Body of pancreas (tissue), 4 donors: ENCODE results near the gene ESRRG.

Source experiments
- POLR2A ChIP-seq, 3 donors: fragments of 450-650 bp; IDR thresholded peaks; one replicate each; pipeline ENCODE4 v1.6.1; 2016; ENCODE audit warnings: antibody characterized with exemption in 3 of 3, mild to moderate bottlenecking in 2 of 3
- TF ChIP-seq, protein P1 (sequence below), 7 experiments: fragments of 450-650 bp in 4 of 7; fragments of 200-600 bp in 3 of 7; sonication (generic) in 3 of 7; IDR thresholded peaks; one replicate each; pipeline ENCODE4 v1.5.1; 2016 to 2019; ENCODE audit warnings: antibody characterized with exemption in 7 of 7

DNA sequence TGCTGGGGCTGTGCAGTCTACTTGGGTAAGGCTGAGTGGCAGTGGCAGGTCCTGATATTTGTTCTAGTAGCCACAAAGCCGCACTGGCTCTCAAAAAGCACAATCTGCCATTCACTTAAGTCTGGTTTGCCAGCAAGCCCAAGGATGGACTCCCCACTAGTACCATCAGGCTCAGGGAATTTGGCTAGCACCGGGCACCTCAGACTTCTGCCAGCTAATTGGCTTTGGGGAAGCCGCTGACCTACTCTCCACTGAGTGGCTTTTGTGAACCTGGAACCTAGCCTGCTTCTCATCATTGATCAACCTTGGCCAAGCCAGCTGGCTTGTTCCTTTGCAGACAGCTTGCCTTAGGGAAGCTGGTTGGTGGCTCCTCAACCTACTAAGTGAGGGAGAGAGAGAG lies 83.1 kb downstream of the ESRRG start:
- TF ChIP-seq, protein P1, sequence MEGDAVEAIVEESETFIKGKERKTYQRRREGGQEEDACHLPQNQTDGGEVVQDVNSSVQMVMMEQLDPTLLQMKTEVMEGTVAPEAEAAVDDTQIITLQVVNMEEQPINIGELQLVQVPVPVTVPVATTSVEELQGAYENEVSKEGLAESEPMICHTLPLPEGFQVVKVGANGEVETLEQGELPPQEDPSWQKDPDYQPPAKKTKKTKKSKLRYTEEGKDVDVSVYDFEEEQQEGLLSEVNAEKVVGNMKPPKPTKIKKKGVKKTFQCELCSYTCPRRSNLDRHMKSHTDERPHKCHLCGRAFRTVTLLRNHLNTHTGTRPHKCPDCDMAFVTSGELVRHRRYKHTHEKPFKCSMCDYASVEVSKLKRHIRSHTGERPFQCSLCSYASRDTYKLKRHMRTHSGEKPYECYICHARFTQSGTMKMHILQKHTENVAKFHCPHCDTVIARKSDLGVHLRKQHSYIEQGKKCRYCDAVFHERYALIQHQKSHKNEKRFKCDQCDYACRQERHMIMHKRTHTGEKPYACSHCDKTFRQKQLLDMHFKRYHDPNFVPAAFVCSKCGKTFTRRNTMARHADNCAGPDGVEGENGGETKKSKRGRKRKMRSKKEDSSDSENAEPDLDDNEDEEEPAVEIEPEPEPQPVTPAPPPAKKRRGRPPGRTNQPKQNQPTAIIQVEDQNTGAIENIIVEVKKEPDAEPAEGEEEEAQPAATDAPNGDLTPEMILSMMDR (IDR thresholded peaks at IDR 0.05): no peak
- no peak for TF ChIP-seq POLR2A (IDR thresholded peaks at IDR 0.05)
